ENCODE results near the gene ALS2CL.

Gene ALS2CL

DNA sequence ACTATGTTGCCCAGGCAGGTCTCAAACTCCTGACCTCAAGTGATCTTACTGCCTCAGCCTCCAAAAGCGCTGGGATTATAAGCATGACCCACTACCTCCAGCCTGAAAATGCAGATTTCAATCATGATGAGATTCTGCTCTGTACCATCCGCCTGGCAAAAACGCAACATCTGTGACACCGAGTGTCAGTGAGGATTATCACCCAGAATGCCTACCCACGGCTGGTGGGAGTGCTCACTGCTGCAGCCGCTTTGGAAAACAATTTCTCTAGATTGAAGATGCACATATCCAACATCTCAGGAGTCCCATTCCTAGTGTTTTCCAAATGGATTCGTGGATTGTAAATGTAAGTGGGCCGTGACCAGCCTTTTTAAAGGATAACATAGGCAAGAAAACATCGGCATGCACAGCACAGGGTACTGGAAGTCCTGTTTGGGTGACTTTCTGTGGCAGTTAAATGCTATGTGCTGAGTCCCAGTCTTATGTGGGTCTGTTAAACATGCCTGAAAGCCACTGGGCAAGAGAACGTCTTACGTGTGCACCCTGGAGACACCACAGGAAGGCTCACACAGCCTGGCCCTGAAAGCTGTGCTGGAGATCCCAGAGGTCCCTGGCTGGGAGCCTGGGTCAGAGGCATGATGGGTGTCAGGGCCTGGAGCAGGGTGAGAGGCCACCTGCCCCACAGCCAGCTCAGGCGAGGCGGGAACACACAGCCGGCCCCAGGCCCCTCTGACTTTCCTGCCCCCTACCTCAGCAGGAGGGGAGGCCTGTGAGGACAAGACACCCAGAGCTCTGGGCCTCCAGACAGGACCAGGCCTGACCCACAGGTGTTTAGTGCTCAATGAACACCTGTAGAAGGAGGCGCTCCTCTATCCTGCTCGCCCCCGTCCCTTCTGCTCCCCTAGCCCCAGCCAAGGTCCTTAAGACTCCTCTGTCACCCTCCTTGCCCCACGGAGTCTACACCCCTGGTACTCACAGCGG, 23.3 kb upstream of the ALS2CL start:
- no peak for DNase-seq

DNA sequence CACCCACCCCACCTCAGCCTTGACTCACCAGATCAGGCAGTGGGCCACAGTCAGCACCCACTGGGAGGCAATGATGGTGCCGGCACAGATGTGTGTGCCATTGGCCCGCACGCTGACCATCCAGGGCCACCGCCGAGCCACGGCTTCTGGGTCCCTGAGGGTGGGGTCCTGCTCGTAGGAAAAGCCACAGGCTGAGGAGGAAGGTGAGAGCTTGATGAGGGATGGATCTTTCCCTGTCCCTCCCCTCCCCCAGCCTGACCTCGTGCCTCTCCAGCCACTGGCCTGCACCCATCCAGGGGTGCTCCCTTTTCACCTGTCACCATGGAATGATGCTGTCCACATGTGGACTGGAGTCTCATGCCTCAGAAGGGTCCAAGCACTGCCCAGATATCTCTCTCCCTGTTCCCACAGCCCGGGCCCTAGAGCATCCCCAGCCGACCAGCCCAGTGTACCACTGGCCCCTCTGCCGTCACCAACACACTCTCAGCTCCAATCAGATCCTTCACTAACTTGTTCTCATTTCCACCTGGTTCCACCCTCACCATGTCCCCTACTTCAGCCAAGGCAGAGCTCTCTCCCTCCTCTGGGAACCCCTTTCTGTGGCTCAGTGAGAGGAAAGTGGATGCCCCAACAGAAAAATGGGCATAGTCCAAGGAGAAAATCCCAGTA, 22.2 kb upstream of the ALS2CL start:
- no peak for DNase-seq

DNA sequence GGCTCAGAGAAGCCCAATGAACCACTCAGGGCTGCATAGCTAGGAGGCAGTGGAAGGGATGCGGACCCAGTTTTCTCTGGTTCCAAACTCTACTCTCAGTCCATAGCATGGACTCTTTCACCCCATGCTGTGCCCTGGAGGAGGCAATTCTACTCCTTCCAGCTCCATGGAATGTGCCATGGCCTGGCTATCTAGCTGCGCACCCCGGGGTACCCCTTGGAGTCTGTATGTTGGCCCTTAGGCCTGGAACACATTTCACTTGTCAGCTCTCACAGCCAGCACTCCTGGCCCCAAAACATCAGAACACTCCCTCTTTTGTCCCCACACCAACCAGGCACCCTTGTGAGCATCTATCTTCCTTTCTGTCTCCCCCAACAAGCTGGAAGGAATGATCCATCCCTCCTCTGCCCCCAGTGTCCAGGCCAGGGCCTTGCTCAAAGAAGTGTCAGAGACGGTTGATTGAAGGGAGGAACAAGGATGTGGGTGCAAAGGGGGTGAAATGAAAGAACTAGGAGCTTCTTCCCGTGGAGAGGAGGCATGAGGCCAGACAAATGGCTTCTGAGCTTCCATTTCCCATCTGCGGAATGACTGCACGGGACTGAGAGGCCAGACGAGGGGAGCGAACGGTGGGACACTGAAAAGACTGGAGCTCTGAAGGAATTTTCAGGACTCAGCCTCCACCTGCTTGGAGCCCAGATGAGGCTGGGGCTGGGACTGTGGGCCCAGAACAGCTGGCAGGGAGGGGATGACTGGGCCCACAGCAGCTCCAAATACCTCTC, 21.4 kb upstream of the ALS2CL start:
- no peak for DNase-seq

DNA sequence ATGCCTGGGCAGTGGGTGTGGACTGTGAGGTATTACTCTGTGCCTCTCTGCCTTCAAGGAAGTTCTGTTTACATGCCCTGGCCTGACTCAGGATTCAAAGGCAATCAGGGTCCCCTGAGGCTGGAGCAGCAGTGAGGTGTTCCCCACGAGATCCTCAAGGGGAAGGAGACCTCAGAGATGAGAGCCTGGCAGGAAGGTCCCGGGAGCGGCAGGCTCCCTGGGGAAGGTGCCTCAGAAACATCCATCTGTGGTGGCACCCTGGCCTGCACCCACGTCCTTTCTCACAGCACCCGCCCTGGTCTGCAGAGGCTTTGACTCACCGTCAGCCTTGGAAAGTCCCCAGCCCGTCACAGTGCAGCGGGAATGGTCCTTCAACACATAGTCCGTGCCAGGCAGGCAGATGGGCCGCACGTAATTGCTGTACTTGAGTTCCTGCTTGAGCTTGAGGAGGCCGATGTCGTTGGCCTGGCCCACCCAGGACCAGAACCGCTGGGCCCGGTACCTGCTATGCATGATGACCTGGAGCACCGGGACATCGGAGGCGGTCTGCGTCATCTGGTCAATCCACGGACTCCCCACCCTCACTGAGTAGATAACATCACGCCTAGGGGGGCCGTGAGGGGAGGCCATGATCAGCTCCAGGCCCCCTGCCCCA, 20.5 kb upstream of the ALS2CL start:
- no peak for DNase-seq

DNA sequence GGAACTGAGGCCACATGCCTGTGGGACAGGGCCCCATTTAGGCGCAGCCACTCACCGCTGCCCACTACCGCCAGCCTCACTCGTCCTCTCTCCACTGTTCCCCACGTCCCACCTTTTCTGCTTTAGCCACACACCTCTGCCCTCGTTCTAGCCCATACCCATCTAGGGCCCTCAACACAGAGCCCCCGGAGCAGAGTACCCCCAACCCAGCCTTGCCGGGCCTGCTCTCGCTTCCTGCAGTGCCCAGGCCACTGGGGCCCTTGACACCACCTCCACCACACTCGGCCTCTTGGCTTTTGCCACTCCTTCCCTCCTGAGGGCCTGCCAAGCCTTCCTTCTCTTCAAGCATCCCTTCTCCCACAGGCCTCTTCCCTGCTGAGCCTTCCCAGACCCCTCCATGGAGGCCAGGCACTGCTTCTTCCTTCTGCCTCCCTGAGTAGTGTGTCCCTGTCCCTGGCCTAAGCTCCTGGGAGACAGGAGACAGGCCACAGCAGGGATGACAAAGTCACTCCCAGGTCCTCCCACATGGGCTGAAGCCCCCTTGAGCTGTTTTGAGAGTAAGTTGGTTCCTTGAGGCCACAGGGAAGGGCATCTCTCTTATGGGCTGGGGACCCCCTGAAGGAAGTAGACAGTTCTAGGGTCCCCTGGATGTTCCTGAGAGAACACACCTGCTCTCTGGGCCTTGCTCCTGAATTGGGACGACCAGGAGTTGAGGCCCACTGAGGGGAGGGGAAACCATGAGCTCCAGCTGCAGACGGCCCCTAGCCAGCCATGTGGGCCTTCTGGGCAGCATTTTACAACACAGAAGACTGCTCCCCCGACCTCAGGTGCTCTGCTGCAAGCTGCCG, 19.8 kb upstream of the ALS2CL start:
- no peak for DNase-seq

DNA sequence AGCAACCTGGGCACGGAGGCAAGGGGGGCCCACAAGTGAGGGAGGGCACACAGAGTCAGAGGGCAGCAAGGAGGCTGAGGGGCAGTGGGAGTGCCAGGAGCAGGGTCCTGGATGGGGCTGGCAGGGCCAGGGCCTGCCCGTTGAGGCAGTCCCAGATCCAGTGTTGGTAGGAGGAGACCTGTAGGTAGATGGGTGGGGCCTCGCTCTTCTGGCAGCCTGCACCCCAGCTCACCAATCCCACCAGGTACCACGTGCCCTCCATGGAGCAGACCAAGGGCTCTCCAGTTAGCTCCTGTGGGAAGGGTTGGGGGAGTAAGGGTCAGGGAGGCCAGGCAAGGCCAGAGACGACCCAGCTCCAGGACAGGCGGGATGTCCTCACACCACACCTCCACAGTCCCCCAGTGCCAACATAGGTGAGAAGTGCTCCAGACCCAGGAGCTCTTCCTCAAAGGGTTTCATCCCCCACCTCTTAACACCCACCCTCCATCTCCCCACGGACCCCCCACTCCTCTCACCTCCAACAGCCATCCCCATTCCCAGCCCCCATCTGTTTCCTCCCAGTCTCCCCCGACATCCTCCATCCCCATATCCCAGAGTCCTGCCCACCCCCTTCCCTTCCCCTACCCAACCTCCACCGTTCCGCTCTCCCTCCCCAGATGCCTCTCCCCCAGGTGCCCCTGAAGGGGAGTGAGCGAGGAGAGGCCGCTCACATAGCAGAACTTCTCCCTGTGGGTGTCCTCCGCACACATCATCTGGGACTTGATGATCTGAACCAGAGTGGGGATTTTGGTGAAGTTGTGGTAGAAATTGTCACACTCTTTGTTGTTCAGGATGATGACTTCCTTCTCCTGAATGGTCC, 18.9 kb upstream of the ALS2CL start:
- no peak for DNase-seq

DNA sequence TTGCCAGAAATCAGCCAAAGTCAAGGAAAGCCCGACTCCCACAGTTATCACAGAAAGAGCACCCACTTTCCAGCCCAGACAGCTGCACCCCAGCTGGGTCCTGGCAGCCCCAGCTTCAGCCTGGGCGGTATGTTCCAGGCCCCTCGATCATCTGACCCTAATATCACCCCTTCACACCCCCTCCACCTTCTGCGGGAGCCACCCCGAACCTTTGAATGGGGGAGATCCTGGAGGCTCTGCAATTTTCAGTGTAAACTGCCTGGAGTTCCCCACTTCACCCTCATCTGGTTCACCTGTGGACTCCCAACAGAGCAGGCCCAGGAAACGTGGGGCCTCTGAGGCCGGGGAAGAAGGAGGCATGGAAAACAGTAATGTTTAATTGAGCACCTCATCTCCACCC, 18.3 kb upstream of the ALS2CL start:
- no peak for DNase-seq

DNA sequence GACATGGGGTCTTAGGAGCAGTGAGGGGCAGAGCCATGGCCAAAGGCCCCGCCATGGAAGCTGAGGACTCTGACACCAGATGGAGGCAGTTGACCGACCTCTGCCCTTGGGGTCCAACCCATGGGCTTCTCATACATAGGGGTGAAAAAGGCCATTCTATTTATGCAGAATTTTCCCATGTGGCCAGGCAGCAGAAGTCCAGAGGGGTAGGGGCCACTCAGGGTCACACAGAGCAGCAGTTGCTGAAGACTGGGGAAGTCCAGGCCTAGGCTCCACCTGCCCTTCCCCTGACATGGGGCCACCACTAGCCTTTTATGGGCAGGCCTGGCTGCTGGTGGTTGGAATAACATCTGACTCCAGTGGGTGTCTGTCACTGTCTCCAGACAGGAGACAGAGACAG, 17.8 kb upstream of the ALS2CL start:
- no peak for DNase-seq

DNA sequence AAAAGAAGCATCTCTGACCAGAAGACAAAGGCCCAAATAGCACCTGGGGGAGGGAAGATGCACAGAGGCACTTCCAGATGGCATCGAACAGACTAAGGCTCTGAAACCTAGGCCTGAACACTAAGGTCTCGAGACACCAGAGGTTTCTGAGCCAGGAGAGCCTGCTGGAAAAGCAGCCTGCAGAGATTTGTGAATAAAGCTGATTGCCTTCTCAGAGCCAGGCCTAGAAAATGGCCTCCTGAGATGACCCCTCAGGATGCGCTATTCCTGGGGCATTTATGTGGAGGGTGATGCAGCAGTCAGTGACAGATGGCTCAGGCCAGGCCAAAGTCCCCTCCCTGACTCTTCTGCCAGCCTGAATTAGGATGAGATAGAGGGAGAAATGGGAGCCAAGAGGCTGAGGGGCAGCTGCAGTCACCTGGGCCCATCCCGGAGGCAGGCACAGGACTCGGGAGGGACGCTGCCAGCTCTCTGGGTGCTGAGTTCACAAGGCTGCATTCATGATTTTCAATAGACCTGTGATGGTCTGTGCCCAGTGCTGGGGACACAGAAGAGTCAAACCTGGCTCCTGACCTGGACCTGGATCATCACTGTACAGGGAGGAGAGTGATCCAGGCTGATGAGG, 17.3 kb upstream of the ALS2CL start:
- DNase-seq = no peak

DNA sequence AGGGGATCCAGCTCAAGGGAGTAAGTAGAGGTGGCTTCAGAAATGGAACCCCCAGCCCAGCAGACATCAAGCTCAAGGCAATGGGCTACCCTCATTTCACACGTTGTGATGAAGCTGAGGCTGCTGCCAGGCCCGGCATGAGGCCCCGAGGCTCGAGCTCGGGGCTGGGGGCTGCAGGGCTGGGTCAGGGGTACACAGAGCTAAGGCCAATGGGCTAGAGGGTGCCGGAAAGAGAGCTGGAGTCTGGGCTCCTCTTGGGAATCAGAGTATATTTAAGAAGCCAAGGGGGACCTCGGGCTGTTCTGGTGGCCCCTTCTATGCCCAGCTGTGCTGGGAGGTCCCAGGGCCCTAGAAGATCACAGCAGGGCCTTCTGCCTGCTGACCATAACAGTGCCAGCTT, 16.8 kb upstream of the ALS2CL start:
- no peak for DNase-seq

DNA sequence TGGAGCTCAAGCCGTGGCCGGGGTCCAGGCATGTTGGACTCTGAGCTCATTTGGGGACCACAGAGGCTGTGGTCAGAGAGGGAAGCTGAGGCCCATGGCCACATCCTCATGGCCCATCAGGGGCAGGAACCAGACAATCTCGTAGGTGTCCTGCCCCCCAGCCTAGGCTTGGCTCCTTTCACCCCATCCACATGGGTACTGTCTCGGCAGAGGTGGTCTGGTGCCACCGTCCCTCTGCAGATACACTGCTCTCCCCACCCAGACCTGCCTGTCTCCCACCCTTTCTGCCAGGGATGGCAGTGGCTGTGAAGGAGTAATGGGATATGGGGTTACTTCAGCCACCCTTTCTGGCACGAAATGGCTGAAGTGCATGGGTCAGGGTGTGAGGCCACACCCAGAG, 16.2 kb upstream of the ALS2CL start:
- DNase-seq = no peak

DNA sequence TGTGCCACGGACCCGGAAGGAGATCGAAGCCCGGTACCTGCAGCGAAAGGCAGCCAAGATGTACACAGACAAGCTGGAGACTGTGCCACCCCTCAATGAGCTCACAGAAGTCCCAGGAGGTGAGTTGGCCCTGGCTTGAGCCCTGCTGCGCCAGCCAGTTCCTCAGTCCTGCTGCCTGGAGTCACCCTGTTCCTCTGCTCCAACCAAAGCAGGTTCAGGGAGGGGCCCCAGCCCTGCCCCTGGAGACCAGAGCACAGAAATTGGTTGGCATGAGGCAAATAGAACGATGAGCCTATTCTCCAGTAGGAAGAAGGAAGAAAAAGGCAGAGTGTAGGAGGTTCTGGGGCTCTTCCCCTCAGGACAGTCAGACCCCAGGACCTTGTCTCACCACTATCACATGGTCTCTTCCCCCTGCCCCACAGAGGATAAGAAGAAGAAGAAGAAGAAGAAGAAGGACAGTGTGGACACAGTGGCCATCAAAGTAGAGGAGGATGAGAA, 15.7 kb upstream of the ALS2CL start:
- DNase-seq = no peak

DNA sequence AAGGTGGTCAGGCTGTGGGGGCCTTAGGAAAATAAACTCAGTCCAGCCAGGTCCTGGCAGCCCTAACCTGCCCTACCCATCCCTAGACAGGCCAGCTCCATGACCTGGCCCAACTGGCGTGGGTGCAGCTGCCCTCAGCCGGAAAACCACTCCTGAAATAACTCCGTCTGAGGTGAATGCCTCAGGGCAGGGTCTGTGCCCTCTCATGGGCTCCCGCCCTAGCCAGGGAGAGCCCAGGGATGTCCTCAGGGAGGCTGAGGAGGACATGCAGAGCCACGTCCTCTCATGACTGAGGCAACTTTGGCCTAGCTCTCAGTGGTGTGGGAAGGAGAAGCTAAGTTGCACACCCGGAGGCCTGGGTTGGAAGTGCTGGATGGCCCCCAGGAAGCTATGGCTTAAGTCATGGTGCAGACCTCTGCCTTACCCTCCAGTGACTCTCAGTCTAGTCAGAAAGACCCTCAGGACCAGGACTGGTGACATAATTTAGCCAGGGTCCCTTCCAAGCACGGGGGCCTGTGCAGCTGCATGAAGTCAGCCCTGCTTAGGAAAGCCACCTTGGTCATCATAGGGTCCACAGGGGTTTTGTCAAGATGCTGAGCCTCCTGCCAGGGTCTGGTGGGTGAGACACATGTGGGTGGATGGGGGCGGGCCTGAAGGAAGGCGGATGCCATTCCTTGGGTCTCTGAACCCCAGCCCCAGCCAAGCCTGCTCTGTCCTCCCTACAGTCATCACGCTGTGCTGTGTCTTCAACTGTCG, 15.1 kb upstream of the ALS2CL start:
- DNase-seq = no peak

DNA sequence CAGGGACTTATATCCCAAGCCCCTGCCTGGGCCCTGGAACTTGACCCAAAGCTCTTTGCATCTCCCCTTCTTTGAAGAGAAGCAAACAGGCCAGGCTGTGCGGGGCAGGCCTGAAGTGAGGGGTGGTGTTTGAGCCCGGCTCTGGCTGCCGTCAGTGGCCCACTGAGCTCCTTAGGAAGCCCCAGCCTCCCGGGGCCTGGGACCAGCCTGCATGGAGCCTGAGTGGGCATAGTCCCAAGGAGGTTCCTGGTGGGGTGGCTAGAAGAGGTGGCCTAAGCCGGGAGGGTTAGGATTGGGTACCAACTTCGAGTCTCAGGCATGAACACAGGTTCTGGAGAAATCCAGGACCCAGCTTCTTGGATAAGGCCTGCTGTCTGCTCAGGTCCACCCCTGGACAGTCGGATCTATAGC, 14.1 kb upstream of the ALS2CL start:
- DNase-seq = no peak

DNA sequence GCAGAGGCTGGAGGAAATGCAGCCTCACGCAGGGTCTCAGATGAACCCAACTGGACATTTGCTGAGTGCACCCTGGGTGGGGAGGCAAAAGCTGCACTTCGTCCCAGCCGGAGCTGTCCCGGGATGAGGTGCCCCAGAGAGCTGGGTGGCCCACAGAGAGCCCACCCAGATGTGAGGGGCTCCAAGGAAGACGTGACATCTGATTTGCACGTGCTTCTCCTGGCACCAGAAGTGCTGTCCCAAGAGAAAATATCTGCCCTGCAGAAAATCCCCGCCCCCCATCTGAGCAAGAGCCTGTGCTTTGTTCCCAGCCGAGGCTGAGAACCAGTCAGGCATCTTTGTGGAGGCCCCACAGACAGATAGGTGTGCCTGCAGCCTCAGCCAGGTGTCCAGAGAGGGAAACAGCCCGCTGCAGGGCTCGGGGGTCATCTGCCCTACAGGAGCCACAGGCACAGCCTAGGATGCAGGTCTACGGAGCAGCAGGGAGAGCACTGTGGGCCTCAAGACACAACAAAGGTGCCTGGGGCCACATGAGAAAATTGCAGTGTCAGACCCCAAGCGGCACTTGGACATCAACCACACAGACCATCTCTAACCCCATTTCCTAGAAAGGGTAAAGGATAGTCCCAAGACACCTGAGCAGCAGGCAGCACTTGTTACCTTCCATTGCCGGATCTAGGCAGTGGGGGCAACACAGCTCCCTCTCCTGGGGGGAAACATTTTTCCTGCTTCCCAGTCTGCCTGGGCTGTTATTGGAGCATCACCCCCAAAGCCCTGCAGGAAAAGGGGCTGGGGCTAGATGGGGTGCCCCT, 13.5 kb upstream of the ALS2CL start:
- no peak for DNase-seq

DNA sequence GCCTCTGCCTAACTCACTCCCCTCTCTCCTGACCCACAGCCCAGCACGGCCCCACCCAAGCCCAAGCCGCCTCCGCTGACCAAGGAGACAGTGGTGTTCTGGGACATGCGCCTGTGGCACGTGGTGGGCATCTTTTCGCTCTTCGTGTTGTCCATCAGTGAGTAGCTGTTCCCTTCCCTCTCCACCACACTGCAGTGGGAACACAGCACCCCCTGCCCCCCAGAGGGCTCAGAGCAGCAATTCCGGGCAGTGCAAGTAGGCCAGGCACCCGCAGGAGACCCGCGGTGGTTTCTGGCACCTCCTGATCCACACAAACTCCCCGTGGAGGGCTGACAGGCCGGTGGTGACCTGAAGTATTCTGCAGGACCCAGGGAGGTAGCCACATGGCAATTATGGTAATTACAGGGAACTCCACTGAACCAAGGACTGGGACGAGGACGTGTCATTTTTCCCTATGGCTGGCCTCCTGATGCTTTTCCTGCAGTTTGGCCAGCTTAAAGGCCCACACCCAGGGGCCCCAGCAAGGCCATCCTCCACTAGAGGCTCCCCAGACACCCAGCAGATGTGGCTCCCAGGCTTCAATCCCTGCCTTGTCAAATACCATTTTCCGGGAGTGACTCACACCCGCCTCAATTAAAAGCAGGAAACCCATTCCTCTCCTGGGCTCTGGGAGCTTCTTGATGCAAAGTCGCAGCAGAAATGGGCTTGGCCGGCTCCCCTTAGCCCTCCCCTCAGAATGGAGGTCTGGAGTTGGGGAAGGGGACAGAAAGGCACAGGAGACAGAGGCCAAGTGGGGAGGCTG, 12.5 kb upstream of the ALS2CL start:
- DNase-seq = no peak

DNA sequence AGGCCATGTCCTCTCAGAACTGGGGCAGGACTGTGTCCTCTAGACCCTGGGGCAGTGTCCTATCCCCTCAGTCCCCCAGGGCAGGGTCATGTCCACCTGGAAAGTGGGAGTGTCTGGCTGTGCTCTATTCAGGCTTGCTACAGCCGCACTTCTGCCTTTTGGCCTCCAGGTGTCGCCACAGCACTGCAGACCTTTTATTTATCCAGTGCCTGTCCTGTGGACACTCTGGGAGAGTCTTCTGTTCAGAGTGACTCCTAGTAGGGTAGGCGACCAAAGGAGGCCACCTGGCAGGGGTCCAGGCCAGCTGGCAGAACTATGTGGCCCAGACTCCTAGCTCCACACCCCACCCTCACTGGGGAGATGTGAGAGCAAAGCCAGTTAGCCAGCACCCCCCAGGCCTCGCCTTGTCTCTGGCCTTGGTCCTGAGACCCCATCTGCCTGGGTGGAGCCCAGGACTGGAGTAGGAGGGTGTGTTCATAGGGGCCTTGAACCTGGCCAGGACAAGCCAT, 11.6 kb upstream of the ALS2CL start:
- peak; percentile 50 to 58 for DNase-seq

All from stimulated activated CD4-positive, alpha-beta T cell treated with anti-CD3 and anti-CD28 coated beads, Interleukin-4, amount 100 ng/mL, for 4 hours (primary cell).